ENCODE measurements around the gene RNU1-4. TPM values are rescaled to one million over a fixed set of nuclear protein-coding genes. Genes with fewer than 3 reads are reported as not detected.
"Not testable (repeated sequence)": the region's sequence is repeated elsewhere in the genome, so short reads cannot be mapped to it uniquely, and the experiment has no call there.

Gene RNU1-4
- total and polyA plus RNA-seq, 10 donors: under 0.01 to 8,075 (median 6,234) TPM; not detected in 3

GRCh38 chr1:16725439-16726245 lies 14.7 kb upstream of the RNU1-4 start:
- WGBS, 5 donors: 73 to 84% (median 82%) methylated on average over 10 of the region's 10 CpGs
- DNase-seq: not testable (repeated sequence)

GRCh38 chr1:16727190-16728111 lies 12.9 kb upstream of the RNU1-4 start:
- intact Hi-C loops (cut with DNase I; ENCODE audit: low total_unique reads): no loop called here
- H3K4me1 ChIP-seq: peaks cover 0 to 10% (median 0%) of the 10 kb centered on the region in 6 donors
- peak overlapping the region in 1 of 8 donors; percentile 3 for H3K4me3 ChIP-seq
- peak; percentile 82 for DNase-seq
- peaks cover 0 to 48% (median 25%) of the 10 kb centered on the region in 7 donors for H3K27me3 ChIP-seq (replicated peaks in 1 of 7)
- 72 to 85% (median 82%) methylated on average over 42 of the region's 42 CpGs for WGBS, 5 donors
- no peaks in the 10 kb centered on the region for H3K36me3 ChIP-seq
- H3K9me3 ChIP-seq: no peaks in the 10 kb centered on the region
- TF ChIP-seq POLR2AphosphoS5 (IDR thresholded peaks at IDR 0.05): no peak
- TF ChIP-seq CTCF (IDR thresholded peaks at IDR 0.05 in 8 of 11, conservative IDR thresholded peaks at IDR 0.05 in 3 of 11): no peak
- no peak for TF ChIP-seq POLR2A (IDR thresholded peaks at IDR 0.05)
- no peak overlapping the region for H3K27ac ChIP-seq

More at GRCh38 chr1:16725439-16726245, 14.7 kb upstream of the RNU1-4 start:
- H3K4me3 ChIP-seq; H3K9me3 ChIP-seq; intact Hi-C loops (cut with DNase I; ENCODE audit: low total_unique reads); H3K36me3 ChIP-seq; H3K27ac ChIP-seq: not testable (repeated sequence)
- H3K4me1 ChIP-seq: peaks cover 0 to 12% (median 0%) of the 10 kb centered on the region in 6 donors
- H3K27me3 ChIP-seq (replicated peaks in 1 of 7): peaks cover 0 to 55% (median 25%) of the 10 kb centered on the region in 7 donors

GRCh38 chr1:16728243-16728949 lies 11.9 kb upstream of the RNU1-4 start:
- H3K36me3 ChIP-seq; H3K9me3 ChIP-seq; DNase-seq; intact Hi-C loops (cut with DNase I; ENCODE audit: low total_unique reads); H3K4me3 ChIP-seq; H3K27ac ChIP-seq; H3K4me1 ChIP-seq: not testable (repeated sequence)
- peaks cover 0 to 45% (median 25%) of the 10 kb centered on the region in 7 donors for H3K27me3 ChIP-seq (replicated peaks in 1 of 7)
- 62 to 72% (median 67%) methylated on average over 16 to 22 of the region's 24 CpGs for WGBS, 5 donors

GRCh38 chr1:16732254-16732896 lies 7.9 kb upstream of the RNU1-4 start:
- WGBS, 5 donors: 10 to 48% (median 31%) methylated on average over 3 of the region's 5 CpGs
- peaks cover 0 to 10% (median 9%) of the 10 kb centered on the region in 7 donors for H3K27me3 ChIP-seq (replicated peaks in 1 of 7)
- DNase-seq; H3K4me3 ChIP-seq; H3K4me1 ChIP-seq; H3K36me3 ChIP-seq; H3K27ac ChIP-seq; H3K9me3 ChIP-seq; intact Hi-C loops (cut with DNase I; ENCODE audit: low total_unique reads): not testable (repeated sequence)

- H3K27me3 ChIP-seq (replicated peaks in 1 of 7); intact Hi-C loops (cut with DNase I; ENCODE audit: low total_unique reads); H3K4me3 ChIP-seq; H3K4me1 ChIP-seq; H3K27ac ChIP-seq; H3K9me3 ChIP-seq; DNase-seq; H3K36me3 ChIP-seq: not testable (repeated sequence)
- WGBS, 5 donors: no CpG with 5 or more reads among the region's 11 CpGs
These were observed 914 bp downstream of the RNU1-4 start for GRCh38 chr1:16741230-16741629.

GRCh38 chr1:16747660-16748059 lies 7.3 kb downstream of the RNU1-4 start:
- H3K36me3 ChIP-seq; H3K4me1 ChIP-seq; DNase-seq; H3K9me3 ChIP-seq; H3K4me3 ChIP-seq; H3K27ac ChIP-seq; H3K27me3 ChIP-seq (replicated peaks in 1 of 7); intact Hi-C loops (cut with DNase I; ENCODE audit: low total_unique reads): not testable (repeated sequence)
- WGBS, 5 donors: 54 to 82% (median 79%) methylated on average over 5 of the region's 5 CpGs; no CpG with 5 or more reads in 2 of the 5 donors

GRCh38 chr1:16748710-16749109 lies 8.4 kb downstream of the RNU1-4 start:
- DNase-seq: peak; percentile 13
- H3K27me3 ChIP-seq (replicated peaks in 1 of 7); H3K27ac ChIP-seq; intact Hi-C loops (cut with DNase I; ENCODE audit: low total_unique reads); H3K9me3 ChIP-seq; H3K36me3 ChIP-seq; H3K4me1 ChIP-seq; H3K4me3 ChIP-seq: not testable (repeated sequence)
- WGBS, 5 donors: 80 to 94% (median 91%) methylated on average over 7 to 25 of the region's 26 CpGs

- H3K9me3 ChIP-seq; H3K27ac ChIP-seq; H3K4me3 ChIP-seq; intact Hi-C loops (cut with DNase I; ENCODE audit: low total_unique reads); H3K4me1 ChIP-seq; H3K27me3 ChIP-seq (replicated peaks in 1 of 7); DNase-seq; H3K36me3 ChIP-seq: not testable (repeated sequence)
- 25 to 72% (median 62%) methylated on average over 1 to 3 of the region's 19 CpGs; no CpG with 5 or more reads in 2 of the 5 donors for WGBS, 5 donors
These were observed 9.9 kb downstream of the RNU1-4 start for GRCh38 chr1:16749910-16750888.

Data from spleen (tissue), 11 donors.